GM10266 (cell line): ENCODE data around the gene HAPSTR1.
A peak's percentile ranks its signal among the peaks of the same experiment; 100 is the strongest.
"Not testable (repeated sequence)": the region's sequence is repeated elsewhere in the genome, so short reads cannot be mapped to it uniquely, and the experiment has no call there.

Experiments used
- DNase-seq: peaks from one replicate; pipeline ENCODE4 v3.0.0; 2012; ENCODE audit errors: extremely low spot score
- CTCF ChIP-seq: IDR thresholded peaks from 2 replicates; pipeline ENCODE4 v1.5.1; 2012; ENCODE audit warnings: mild to moderate bottlenecking, low read depth; ENCODE audit not compliant: control insufficient read depth, insufficient read depth; ENCODE audit errors: missing control alignments

The HAPSTR1 gene

GRCh38 chr16:9071377-9071776 is 20.1 kb upstream of the HAPSTR1 start:
- DNase-seq = no peak
- no peak for TF ChIP-seq CTCF

GRCh38 chr16:9072806-9073341 is 18.6 kb upstream of the HAPSTR1 start:
- peak; percentile 37 for DNase-seq
- TF ChIP-seq CTCF = no peak

- DNase-seq = no peak
- no peak for TF ChIP-seq CTCF
These were observed 16.0 kb upstream of the HAPSTR1 start for GRCh38 chr16:9075299-9076071.

- DNase-seq = no peak
- TF ChIP-seq CTCF = no peak
These were observed 14.2 kb upstream of the HAPSTR1 start for GRCh38 chr16:9077091-9077809.

GRCh38 chr16:9078467-9079429 is 12.7 kb upstream of the HAPSTR1 start:
- DNase-seq = not testable (repeated sequence)

GRCh38 chr16:9079430-9079812 is 12.0 kb upstream of the HAPSTR1 start:
- TF ChIP-seq CTCF = no peak
- DNase-seq = no peak

GRCh38 chr16:9081158-9081557 is 10.3 kb upstream of the HAPSTR1 start:
- no peak for DNase-seq
- no peak for TF ChIP-seq CTCF
